ENCODE measurements around the gene TMEM243.

Gene TMEM243

GRCh38 chr7:87218796-87219544 is 562 bp downstream of the TMEM243 start:
- no peak for TF ChIP-seq CTCF (IDR thresholded peaks at IDR 0.05; ENCODE audit: insufficient read depth, low read depth, low read length, missing control alignments)
- DNase-seq (ENCODE audit: low read depth): peak; percentile 83
- peak overlapping the region; percentile 91 for H3K4me3 ChIP-seq (ENCODE audit: low read depth, low read length)

GRCh38 chr7:87217983-87218653 is 1.4 kb downstream of the TMEM243 start:
- peak overlapping the region; percentile 91 for H3K4me3 ChIP-seq (ENCODE audit: low read depth, low read length)
- TF ChIP-seq CTCF (IDR thresholded peaks at IDR 0.05; ENCODE audit: insufficient read depth, low read depth, low read length, missing control alignments): no peak
- DNase-seq (ENCODE audit: low read depth): no peak

- peak overlapping the region; percentile 91 for H3K4me3 ChIP-seq (ENCODE audit: low read depth, low read length)
- DNase-seq (ENCODE audit: low read depth): peak; percentile 93
- no peak for TF ChIP-seq CTCF (IDR thresholded peaks at IDR 0.05; ENCODE audit: insufficient read depth, low read depth, low read length, missing control alignments)
These were observed 2.6 kb downstream of the TMEM243 start for GRCh38 chr7:87216701-87217508.

- H3K4me3 ChIP-seq (ENCODE audit: low read depth, low read length): peak overlapping the region; percentile 57
- no peak for TF ChIP-seq CTCF (IDR thresholded peaks at IDR 0.05; ENCODE audit: insufficient read depth, low read depth, low read length, missing control alignments)
- DNase-seq (ENCODE audit: low read depth): no peak
These were observed 4.5 kb downstream of the TMEM243 start for GRCh38 chr7:87215046-87215445.

GRCh38 chr7:87213811-87214210 is 5.7 kb downstream of the TMEM243 start:
- DNase-seq (ENCODE audit: low read depth): no peak
- H3K4me3 ChIP-seq (ENCODE audit: low read depth, low read length): peak overlapping the region; percentile 57; the same call in 1 of the 2 replicates
- TF ChIP-seq CTCF (IDR thresholded peaks at IDR 0.05; ENCODE audit: insufficient read depth, low read depth, low read length, missing control alignments): no peak

- TF ChIP-seq CTCF (IDR thresholded peaks at IDR 0.05; ENCODE audit: insufficient read depth, low read depth, low read length, missing control alignments): no peak
- DNase-seq (ENCODE audit: low read depth): no peak
- peak overlapping the region; percentile 57; the same call in 1 of the 2 replicates for H3K4me3 ChIP-seq (ENCODE audit: low read depth, low read length)
These were observed 6.3 kb downstream of the TMEM243 start for GRCh38 chr7:87213252-87213651.

All from GM12865 (cell line).